B cell (primary cell): ENCODE data around the gene ACTN1. TPM values are rescaled to one million over a fixed set of nuclear protein-coding genes. Genes with fewer than 3 reads are reported as not detected.

Experiments
- ATAC-seq: fragments of 200-7000 bp; cut with Tn5 transposase; one replicate; pipeline ENCODE4 v1.10.0; 2021; ENCODE audit warnings: low read depth, mild to moderate bottlenecking, moderate number of reproducible peaks, moderate library complexity
- CTCF ChIA-PET: fragments of 350-600 bp; sonication (Branson Sonifier 250); formaldehyde crosslinking; loops from one replicate; lab custom pipeline; 2021; ENCODE audit warnings: antibody characterized with exemption, inconsistent platforms; lab: Charles Lee
- POLR2A ChIA-PET: fragments of 350-600 bp; sonication (Branson Sonifier 250); formaldehyde crosslinking; loops from one replicate; lab custom pipeline; 2021; ENCODE audit warnings: antibody characterized with exemption; lab: Charles Lee
- DNase-seq: peaks from one replicate; pipeline ENCODE4 v3.0.0; 2013
- H2AFZ ChIP-seq: 2 replicates; pipeline ENCODE4 v1.6.1; 2012; ENCODE audit warnings: mild to moderate bottlenecking, low read depth, low read length; ENCODE audit not compliant: insufficient read depth, poor library complexity, severe bottlenecking
- H3K27ac ChIP-seq, 2 donors: 1 replicate in 1 of 2; 2 replicates in 1 of 2; pipeline ENCODE4 v1.5.1; 2012 to 2013; ENCODE audit warnings: low read length in 2 of 2, mild to moderate bottlenecking in 2 of 2, moderate library complexity in 1 of 2
- H3K27me3 ChIP-seq, 4 experiments: fragments of 200-600 bp in 1 of 4; sonication (generic) in 1 of 4; replicated peaks in 1 of 4; 1 replicate in 2 of 4; 2 replicates in 2 of 4; pipeline versions ENCODE4 v1.6.1 to v1.7.0; 2013 to 2016; ENCODE audit warnings: low read length in 3 of 4, mild to moderate bottlenecking in 2 of 4, mixed read lengths in 1 of 4, moderate library complexity in 1 of 4; ENCODE audit not compliant: insufficient read depth in 4 of 4, control insufficient read depth in 3 of 4; ENCODE audit errors: control extremely low read depth in 1 of 4
- H3K36me3 ChIP-seq, 2 experiments: replicated peaks in 1 of 2; 1 replicate in 1 of 2; 2 replicates in 1 of 2; pipeline versions ENCODE4 v1.6.1 to v1.7.1; 2013; ENCODE audit warnings: low read length in 1 of 2; ENCODE audit not compliant: insufficient read depth in 2 of 2, control insufficient read depth in 1 of 2; ENCODE audit errors: control extremely low read depth in 1 of 2, extremely low read depth in 1 of 2
- H3K4me1 ChIP-seq, 2 donors: fragments of 200-600 bp in 1 of 2; sonication (generic) in 1 of 2; 1 replicate in 1 of 2; 2 replicates in 1 of 2; pipeline versions ENCODE4 v1.5.1 to v1.6.1; 2013 to 2017; ENCODE audit warnings: low read length in 2 of 2; ENCODE audit not compliant: control insufficient read depth in 2 of 2, insufficient read depth in 2 of 2
- H3K4me2 ChIP-seq: replicated peaks from 2 replicates; pipeline ENCODE3; 2012; ENCODE audit warnings: mild to moderate bottlenecking, low read depth, low read length; ENCODE audit not compliant: poor library complexity, severe bottlenecking
- H3K4me3 ChIP-seq, 5 experiments: fragments of 200-600 bp in 1 of 5; sonication (generic) in 1 of 5; 1 replicate in 3 of 5; 2 replicates in 2 of 5; pipeline versions ENCODE4 v1.5.1 to v1.7.0; 2011 to 2016; ENCODE audit warnings: low read length in 4 of 5, mild to moderate bottlenecking in 4 of 5, low read depth in 2 of 5, control low read depth in 1 of 5, moderate library complexity in 1 of 5; ENCODE audit not compliant: insufficient read depth in 1 of 5; ENCODE audit errors: control extremely low read depth in 1 of 5, extremely low read depth in 1 of 5
- H3K79me2 ChIP-seq: fragments of 200-600 bp; sonication (generic); one replicate; pipeline ENCODE4 v1.6.0; 2016; ENCODE audit warnings: low read length; ENCODE audit not compliant: control insufficient read depth, insufficient read depth
- H3K9ac ChIP-seq: fragments of 200-600 bp; sonication (generic); 2 replicates; pipeline ENCODE4 v1.6.1; 2017; ENCODE audit warnings: mild to moderate bottlenecking, low read length, moderate library complexity
- H3K9me3 ChIP-seq, 3 donors: one replicate each; pipeline versions ENCODE4 v1.6.1 to v1.7.1; 2013; ENCODE audit warnings: low read length in 2 of 3; ENCODE audit not compliant: control insufficient read depth in 2 of 3, insufficient read depth in 1 of 3; ENCODE audit errors: control extremely low read depth in 1 of 3
- H4K20me1 ChIP-seq: 2 replicates; pipeline ENCODE4 v1.6.0; 2012; ENCODE audit warnings: mild to moderate bottlenecking, low read length; ENCODE audit not compliant: insufficient read depth, control insufficient read depth, poor library complexity, severe bottlenecking
- H3K27ac Mint-ChIP-seq: one replicate; pipeline ENCODE4 v1.8.0; 2021; ENCODE audit warnings: mixed read lengths
- H3K27me3 Mint-ChIP-seq: one replicate; pipeline ENCODE4 v1.8.0; 2021; ENCODE audit warnings: mixed read lengths
- H3K4me1 Mint-ChIP-seq: one replicate; pipeline ENCODE4 v1.8.0; 2021; ENCODE audit warnings: mixed read lengths
- H3K4me3 Mint-ChIP-seq: one replicate; pipeline ENCODE4 v1.8.0; 2021; ENCODE audit warnings: mixed read lengths
- H3K9me3 Mint-ChIP-seq: one replicate; pipeline ENCODE4 v1.8.0; 2022; ENCODE audit warnings: mixed read lengths; ENCODE audit not compliant: insufficient read depth
- EZH2 ChIP-seq: IDR thresholded peaks from 2 replicates; pipeline ENCODE4 v1.6.1; 2012; ENCODE audit warnings: borderline replicate concordance, low read depth, mild to moderate bottlenecking, moderate library complexity, low read length; ENCODE audit not compliant: insufficient read depth, poor library complexity, severe bottlenecking
- WGBS: methylation state at CpG from one replicate; pipeline ENCODE4 v1.1.5; 2013; ENCODE audit warnings: missing lambda C conversion rate; ENCODE audit not compliant: insufficient coverage; 5-methylcytosine and 5-hydroxymethylcytosine counted together
- intact Hi-C: fragments of 100-400 bp; cut with micrococcal nuclease; formaldehyde crosslinking; loops from one replicate; pipeline ENCODE4 v1.10.0; 2022
- polyA plus RNA-seq: library from polyadenylated mRNA; depleted of rRNA; stranded (reverse); fragments of >200 nt; gene quantifications from 2 replicates; pipeline ENCODE4 v1.2.3, GENCODE V29; 2012
- total RNA-seq, 2 donors: library from RNA; stranded (reverse); fragments of 120-200 nt in 1 of 2; gene quantifications; 1 replicate in 1 of 2; 2 replicates in 1 of 2; pipeline versions ENCODE4 v1.2.3 to v1.2.4, GENCODE V29; 2013 to 2022
- TF ChIP-seq, protein P1 (sequence below): fragments of 200-600 bp; IDR thresholded peaks from one replicate; pipeline ENCODE4 v1.8.0; 2022; ENCODE audit warnings: antibody characterized with exemption, mild to moderate bottlenecking

ACTN1 gene
- total and polyA plus RNA-seq, 2 donors (not counting 1 experiment from before 2014, with no cell fraction given) = 0.74 to 0.89 TPM

DNA sequence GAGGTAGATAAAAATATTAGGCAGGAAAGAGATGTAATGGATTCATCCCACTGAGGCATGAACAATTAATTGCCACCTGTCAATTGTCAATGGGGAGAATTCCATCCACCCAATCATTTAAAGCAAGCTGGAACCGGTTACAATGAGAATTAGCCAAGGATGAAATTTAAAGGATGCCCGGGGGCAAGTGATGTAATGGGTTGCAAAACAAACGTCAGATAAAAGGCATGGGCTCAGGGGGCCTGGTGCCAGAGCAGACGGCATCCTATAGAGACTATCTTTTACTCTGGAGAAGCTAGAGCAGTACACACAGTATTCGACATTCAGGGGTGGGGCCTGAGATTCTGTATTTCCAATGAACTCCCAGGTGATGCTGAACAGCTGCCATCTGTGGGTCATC is 105.7 kb downstream of the ACTN1 start:
- Histone ChIP-seq H3K36me3 (no peaks in the 10 kb centered on the region), H3K27me3 (no peaks in the 10 kb centered on the region), H3K9ac (no peak overlapping the region), H3K79me2 (no peaks in the 10 kb centered on the region), H3K4me2 (no peak overlapping the region), H2AFZ (no peak overlapping the region), H3K4me3 (no peak overlapping the region), H3K4me1 (no peaks in the 10 kb centered on the region), H3K9me3 (no peaks in the 10 kb centered on the region), H3K27ac (no peak overlapping the region), H4K20me1 (no peaks in the 10 kb centered on the region)
- H3K9me3 Mint-ChIP-seq = no peaks in the 10 kb centered on the region
- DNase-seq (no peak), ATAC-seq (no peak)
- ChIA-PET CTCF (no interaction called here), POLR2A (no interaction called here)
- 87% methylated on average over 4 of the region's 5 CpGs for WGBS
- H3K4me1 Mint-ChIP-seq = no peaks in the 10 kb centered on the region
- H3K4me3 Mint-ChIP-seq = no peak overlapping the region
- H3K27ac Mint-ChIP-seq = no peak overlapping the region
- peaks cover 3% of the 10 kb centered on the region for H3K27me3 Mint-ChIP-seq
- intact Hi-C loops = no loop called here
- no peak for TF ChIP-seq EZH2
- TF ChIP-seq, protein P1, sequence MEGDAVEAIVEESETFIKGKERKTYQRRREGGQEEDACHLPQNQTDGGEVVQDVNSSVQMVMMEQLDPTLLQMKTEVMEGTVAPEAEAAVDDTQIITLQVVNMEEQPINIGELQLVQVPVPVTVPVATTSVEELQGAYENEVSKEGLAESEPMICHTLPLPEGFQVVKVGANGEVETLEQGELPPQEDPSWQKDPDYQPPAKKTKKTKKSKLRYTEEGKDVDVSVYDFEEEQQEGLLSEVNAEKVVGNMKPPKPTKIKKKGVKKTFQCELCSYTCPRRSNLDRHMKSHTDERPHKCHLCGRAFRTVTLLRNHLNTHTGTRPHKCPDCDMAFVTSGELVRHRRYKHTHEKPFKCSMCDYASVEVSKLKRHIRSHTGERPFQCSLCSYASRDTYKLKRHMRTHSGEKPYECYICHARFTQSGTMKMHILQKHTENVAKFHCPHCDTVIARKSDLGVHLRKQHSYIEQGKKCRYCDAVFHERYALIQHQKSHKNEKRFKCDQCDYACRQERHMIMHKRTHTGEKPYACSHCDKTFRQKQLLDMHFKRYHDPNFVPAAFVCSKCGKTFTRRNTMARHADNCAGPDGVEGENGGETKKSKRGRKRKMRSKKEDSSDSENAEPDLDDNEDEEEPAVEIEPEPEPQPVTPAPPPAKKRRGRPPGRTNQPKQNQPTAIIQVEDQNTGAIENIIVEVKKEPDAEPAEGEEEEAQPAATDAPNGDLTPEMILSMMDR = no peak

DNA sequence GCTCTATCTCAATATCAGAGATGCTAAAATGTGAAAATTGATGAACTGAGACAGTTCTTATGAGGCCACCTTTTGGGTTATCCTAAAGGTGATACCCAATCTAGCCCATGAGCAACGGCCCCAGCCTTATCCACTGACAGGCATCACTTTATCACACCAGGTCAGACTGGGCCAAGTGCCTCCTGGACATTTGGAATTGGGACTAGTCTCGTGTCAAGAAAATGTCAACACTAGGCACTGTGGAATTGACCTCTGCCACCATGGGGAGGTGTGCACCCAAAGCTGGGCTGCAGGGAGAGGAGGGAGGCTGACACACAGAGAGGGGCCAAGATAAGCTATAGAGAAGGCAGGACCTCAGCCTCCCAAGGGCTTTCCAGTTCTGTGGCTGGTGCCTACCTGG is 107.7 kb downstream of the ACTN1 start:
- Histone ChIP-seq H2AFZ (no peak overlapping the region), H3K9me3 (no peaks in the 10 kb centered on the region), H3K79me2 (no peaks in the 10 kb centered on the region), H3K36me3 (no peaks in the 10 kb centered on the region), H3K4me1 (no peaks in the 10 kb centered on the region), H4K20me1 (no peaks in the 10 kb centered on the region), H3K27ac (no peak overlapping the region), H3K4me3 (no peak overlapping the region), H3K4me2 (no peak overlapping the region), H3K9ac (no peak overlapping the region), H3K27me3 (no peaks in the 10 kb centered on the region)
- intact Hi-C loops = no loop called here
- TF ChIP-seq EZH2 = no peak
- TF ChIP-seq, protein P1 = no peak
- ChIA-PET CTCF (interaction anchor here (1.2 kb wide), 1 partner anchor 8 kb away, joined by 6 read pairs; no protein-coding TSS in a partner anchor), POLR2A (no interaction called here)
- ATAC-seq = no peak
- Mint-ChIP-seq H3K9me3 (no peaks in the 10 kb centered on the region), H3K4me1 (no peaks in the 10 kb centered on the region), H3K4me3 (no peak overlapping the region), H3K27ac (no peak overlapping the region), H3K27me3 (peaks cover 3% of the 10 kb centered on the region)
- 92% methylated on average over 2 of the region's 2 CpGs for WGBS
- DNase-seq = no peak
